HepG2 (cell line): Measurements from ENCODE around the gene SSNA1. TPM values are rescaled to one million over a fixed set of nuclear protein-coding genes. Genes with fewer than 3 reads are reported as not detected.
A peak's percentile ranks its signal among the peaks of the same experiment; 100 is the strongest.

Experiments
- ATAC-seq: fragments of 200-7000 bp; cut with Tn5 transposase; 3 replicates; pipeline ENCODE4 v1.9.1; 2020; ENCODE audit warnings: mild to moderate bottlenecking, moderate library complexity
- BruUV-seq: library from RNA; stranded (reverse); fragments of 400-500 nt; replicated peaks from 2 replicates; lab custom pipeline; 2021; lab: Mats Ljungman, UMichigan
- CTCF ChIA-PET: fragments of 300-600 bp; formaldehyde crosslinking; extraction: SDS; loops from one replicate; lab custom pipeline; 2021; ENCODE audit warnings: low total read pairs, inconsistent platforms, low intra/inter-chr PET ratio; lab: Yijun Ruan, JAX
- POLR2A ChIA-PET: fragments of 350-600 bp; sonication (Branson Sonifier 250); formaldehyde crosslinking; loops from one replicate; lab custom pipeline; 2020; ENCODE audit warnings: antibody characterized with exemption, inconsistent platforms; lab: Yijun Ruan, JAX
- DNase-seq: peaks from one replicate; pipeline ENCODE4 v3.0.0-alpha.2; 2015; ENCODE audit warnings: low spot score
- FAIRE-seq: peaks from 3 replicates; lab custom pipeline; 2011; peaks lifted over from hg19 to GRCh38; lab: Jason Lieb, UNC
- H2AFZ ChIP-seq: one replicate; pipeline ENCODE4 v1.6.1; 2011; ENCODE audit warnings: low read length, inconsistent platforms
- H3K27ac ChIP-seq: fragments of 300-600 bp; 3 replicates; pipeline ENCODE4 v1.8.0; 2011; ENCODE audit warnings: mixed run types, mild to moderate bottlenecking, mixed read lengths, low read length, inconsistent platforms; ENCODE audit not compliant: insufficient read depth; ENCODE audit errors: extremely low read length
- H3K27me3 ChIP-seq, 2 experiments: fragments of 200-600 bp in 1 of 2; 2 replicates in 1 of 2; 3 replicates in 1 of 2; pipeline versions ENCODE4 v1.6.0 to v1.8.0; 2011; ENCODE audit warnings: low read length in 2 of 2, mild to moderate bottlenecking in 2 of 2, moderate library complexity in 2 of 2, inconsistent platforms in 1 of 2; ENCODE audit not compliant: insufficient read depth in 2 of 2, control insufficient read depth in 1 of 2
- H3K36me3 ChIP-seq, 2 experiments: fragments of 200-600 bp in 1 of 2; replicated peaks in 1 of 2; 2 replicates in 1 of 2; 3 replicates in 1 of 2; pipeline versions ENCODE4 v1.5.1 to v1.8.0; 2011; ENCODE audit warnings: low read length in 2 of 2, inconsistent platforms in 1 of 2; ENCODE audit not compliant: insufficient read depth in 2 of 2, control insufficient read depth in 1 of 2
- H3K4me1 ChIP-seq: 2 replicates; pipeline ENCODE4 v1.5.1; 2012; ENCODE audit warnings: low read length, inconsistent platforms; ENCODE audit not compliant: insufficient read depth
- H3K4me2 ChIP-seq: 2 replicates; pipeline ENCODE4 v1.6.0; 2011; ENCODE audit warnings: low read depth, low read length, inconsistent platforms
- H3K4me3 ChIP-seq, 3 experiments: fragments of 200-600 bp in 1 of 3; sonication (generic), shearing (Covaris generic) in 1 of 3; replicated peaks in 1 of 3; 2 replicates each; pipeline ENCODE4 v1.5.1; 2011 to 2016; ENCODE audit warnings: low read length in 3 of 3, inconsistent platforms in 2 of 3, low read depth in 2 of 3, mild to moderate bottlenecking in 2 of 3, control low read depth in 1 of 3, mixed read lengths in 1 of 3; ENCODE audit not compliant: insufficient read depth in 1 of 3
- H3K79me2 ChIP-seq: one replicate; pipeline ENCODE4 v1.6.1; 2011; ENCODE audit warnings: low read length, inconsistent platforms; ENCODE audit not compliant: insufficient read depth
- H3K9ac ChIP-seq: 2 replicates; pipeline ENCODE4 v1.6.0; 2011; ENCODE audit warnings: mild to moderate bottlenecking, low read depth, low read length, inconsistent platforms; ENCODE audit not compliant: insufficient read depth
- H3K9me3 ChIP-seq: 2 replicates; pipeline ENCODE4 v1.5.1; 2012; ENCODE audit warnings: mild to moderate bottlenecking, low read length
- H4K20me1 ChIP-seq: 2 replicates; pipeline ENCODE4 v1.6.0; 2011; ENCODE audit warnings: inconsistent platforms, mild to moderate bottlenecking, low read length, moderate library complexity; ENCODE audit not compliant: insufficient read depth
- CREM ChIP-seq, 2 experiments: sonication (generic) in 1 of 2; formaldehyde crosslinking in 1 of 2; IDR thresholded peaks; 2 replicates each; pipeline versions ENCODE4 v1.4.0 to v1.6.1; 2016 to 2020; ENCODE audit warnings: antibody characterized with exemption in 1 of 2, mild to moderate bottlenecking in 1 of 2, missing genetic modification reagents in 1 of 2
- FOSL1 ChIP-seq: sonication (generic); formaldehyde crosslinking; IDR thresholded peaks from 2 replicates; pipeline ENCODE4 v1.9.0; 2021; ENCODE audit warnings: missing genetic modification reagents, borderline replicate concordance
- HNRNPLL ChIP-seq: fragments of 200-400 bp; formaldehyde crosslinking; IDR thresholded peaks from 2 replicates; pipeline ENCODE4 v1.6.1; 2017; ENCODE audit warnings: mild to moderate bottlenecking, low read depth, low read length; ENCODE audit not compliant: poor library complexity, severe bottlenecking
- NFYC ChIP-seq: IDR thresholded peaks from 2 replicates; pipeline ENCODE4 v1.6.1; 2016; ENCODE audit warnings: missing genetic modification reagents, missing compliant biosample characterization
- SETDB1 ChIP-seq: sonication (generic); formaldehyde crosslinking; IDR thresholded peaks from 2 replicates; pipeline ENCODE4 v1.5.1; 2020; ENCODE audit warnings: missing genetic modification reagents, mild to moderate bottlenecking, borderline replicate concordance
- ZBTB3 ChIP-seq: sonication (generic); formaldehyde crosslinking; IDR thresholded peaks from 2 replicates; pipeline ENCODE4 v1.4.0; 2020; ENCODE audit warnings: low read depth, mild to moderate bottlenecking, moderate library complexity, missing genetic modification reagents, borderline replicate concordance
- ZFP36L2 ChIP-seq: sonication (generic); formaldehyde crosslinking; IDR thresholded peaks from 2 replicates; pipeline ENCODE4 v1.4.0; 2020; ENCODE audit warnings: missing genetic modification reagents
- ZFP90 ChIP-seq: sonication (generic); formaldehyde crosslinking; IDR thresholded peaks from 2 replicates; pipeline ENCODE4 v1.8.0; 2022; ENCODE audit warnings: missing genetic modification reagents, mild to moderate bottlenecking, inconsistent platforms, borderline replicate concordance
- ZNF235 ChIP-seq: sonication (generic); formaldehyde crosslinking; IDR thresholded peaks from 2 replicates; pipeline ENCODE4 v1.8.1; 2023; ENCODE audit warnings: mild to moderate bottlenecking, missing genetic modification reagents, borderline replicate concordance
- ZNF326 ChIP-seq: sonication (generic); formaldehyde crosslinking; IDR thresholded peaks from 2 replicates; pipeline ENCODE4 v1.4.0; 2020; ENCODE audit warnings: missing genetic modification reagents, borderline replicate concordance
- ZNF468 ChIP-seq: sonication (generic); formaldehyde crosslinking; IDR thresholded peaks from 2 replicates; pipeline ENCODE4 v1.8.0; 2022; ENCODE audit warnings: mild to moderate bottlenecking, moderate library complexity, missing genetic modification reagents
- WGBS: methylation state at CpG from one replicate; pipeline ENCODE4 v1.1.6; 2017; ENCODE audit warnings: low lambda C conversion rate; 5-methylcytosine and 5-hydroxymethylcytosine counted together
- in situ Hi-C: cut with HindIII; loops from 2 replicates; pipeline ENCODE4 v1.10.0; 2017; ENCODE audit warnings: low pct_unique_long_range_greater_than_20kb; ENCODE audit not compliant: extremely low pct_ligation_motif_present
- intact Hi-C: fragments of 100-400 bp; cut with micrococcal nuclease; formaldehyde crosslinking; loops from one replicate; pipeline ENCODE4 v1.10.0; 2022; ENCODE audit not compliant: unreplicated experiment
- polyA plus RNA-seq, 8 experiments: library from polyadenylated mRNA; depleted of rRNA in 3 of 8; stranded (reverse) in 7 of 8; unstranded in 1 of 8; fragments of >200 nt; fragmentation: Illumina TruSeq in 4 of 8; extraction: Trizol in 4 of 8; gene quantifications; 2 replicates each; pipeline versions ENCODE4 v1.2.1 to v1.2.3, GENCODE V29; 2011 to 2016; ENCODE audit warnings: low read depth in 4 of 8, missing spikeins in 1 of 8, mixed read lengths in 1 of 8; ENCODE audit not compliant: insufficient read depth in 1 of 8
- total RNA-seq, 5 experiments: library from RNA; depleted of rRNA; stranded (reverse); fragments of >200 nt; fragmentation: Illumina TruSeq; extraction: Trizol; gene quantifications; 2 replicates each; pipeline ENCODE4 v1.2.3, GENCODE V29; 2016; ENCODE audit warnings: low read depth in 1 of 5
- TF ChIP-seq, protein P1 (sequence below): sonication (generic); formaldehyde crosslinking; IDR thresholded peaks from 2 replicates; pipeline ENCODE4 v1.4.0; 2020; ENCODE audit warnings: low read depth, missing genetic modification reagents
- TF ChIP-seq, protein P2 (sequence below): sonication (generic); formaldehyde crosslinking; IDR thresholded peaks from 2 replicates; pipeline ENCODE4 v1.9.0; 2021; ENCODE audit warnings: missing genetic modification reagents, borderline replicate concordance

Gene SSNA1
- total and polyA plus RNA-seq, 2 of the 13 experiments (the other 11 are each of a cell fraction or from before 2014, with no cell fraction given), result 35.9 to 49.4 TPM

DNA sequence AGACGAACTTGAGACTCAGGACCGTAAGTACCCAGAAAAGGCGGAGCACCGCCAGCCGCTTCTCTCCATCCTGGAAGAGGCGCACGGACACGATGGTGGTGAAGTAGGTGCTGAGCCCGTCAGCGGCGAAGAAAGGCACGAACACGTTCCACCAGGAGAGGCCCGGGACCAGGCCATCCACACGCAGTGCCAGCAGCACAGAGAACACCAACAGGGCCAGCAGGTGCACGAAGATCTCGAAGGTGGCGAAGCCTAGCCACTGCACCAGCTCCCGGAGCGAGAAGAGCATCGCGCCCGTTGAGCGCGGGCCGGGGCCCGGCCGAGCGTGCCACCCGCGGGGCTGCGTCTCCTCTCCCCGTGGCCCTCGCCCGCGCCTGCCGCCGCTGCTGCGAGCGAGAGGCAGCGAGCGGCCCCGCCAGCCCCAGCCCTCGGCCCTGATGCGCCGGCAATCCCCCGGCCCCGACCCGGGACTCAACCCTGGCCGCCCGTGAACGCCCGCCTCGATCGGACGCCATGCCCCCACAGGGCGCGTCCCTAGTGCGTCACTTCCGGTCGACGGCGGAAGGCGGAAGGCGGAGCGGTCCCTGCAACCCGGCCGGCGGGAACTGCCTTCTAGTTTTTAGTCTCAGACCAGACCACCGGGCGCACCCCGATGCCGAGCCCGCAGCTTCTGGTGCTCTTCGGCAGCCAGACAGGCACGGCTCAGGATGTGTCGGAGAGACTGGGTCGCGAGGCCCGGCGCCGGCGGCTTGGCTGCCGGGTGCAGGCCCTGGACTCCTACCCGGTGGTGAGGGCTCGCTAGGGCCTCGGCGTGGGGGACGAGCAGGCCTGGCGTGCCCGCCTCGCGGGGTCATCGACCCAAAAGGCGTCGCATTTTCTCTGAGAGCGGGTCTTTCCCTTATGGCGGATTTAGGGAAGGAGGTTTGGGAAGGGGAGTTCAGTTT, 16.9 kb downstream of the SSNA1 start, which contains the start of the genes NDOR1 and TMEM203 (continued):
- TF ChIP-seq, protein P1, sequence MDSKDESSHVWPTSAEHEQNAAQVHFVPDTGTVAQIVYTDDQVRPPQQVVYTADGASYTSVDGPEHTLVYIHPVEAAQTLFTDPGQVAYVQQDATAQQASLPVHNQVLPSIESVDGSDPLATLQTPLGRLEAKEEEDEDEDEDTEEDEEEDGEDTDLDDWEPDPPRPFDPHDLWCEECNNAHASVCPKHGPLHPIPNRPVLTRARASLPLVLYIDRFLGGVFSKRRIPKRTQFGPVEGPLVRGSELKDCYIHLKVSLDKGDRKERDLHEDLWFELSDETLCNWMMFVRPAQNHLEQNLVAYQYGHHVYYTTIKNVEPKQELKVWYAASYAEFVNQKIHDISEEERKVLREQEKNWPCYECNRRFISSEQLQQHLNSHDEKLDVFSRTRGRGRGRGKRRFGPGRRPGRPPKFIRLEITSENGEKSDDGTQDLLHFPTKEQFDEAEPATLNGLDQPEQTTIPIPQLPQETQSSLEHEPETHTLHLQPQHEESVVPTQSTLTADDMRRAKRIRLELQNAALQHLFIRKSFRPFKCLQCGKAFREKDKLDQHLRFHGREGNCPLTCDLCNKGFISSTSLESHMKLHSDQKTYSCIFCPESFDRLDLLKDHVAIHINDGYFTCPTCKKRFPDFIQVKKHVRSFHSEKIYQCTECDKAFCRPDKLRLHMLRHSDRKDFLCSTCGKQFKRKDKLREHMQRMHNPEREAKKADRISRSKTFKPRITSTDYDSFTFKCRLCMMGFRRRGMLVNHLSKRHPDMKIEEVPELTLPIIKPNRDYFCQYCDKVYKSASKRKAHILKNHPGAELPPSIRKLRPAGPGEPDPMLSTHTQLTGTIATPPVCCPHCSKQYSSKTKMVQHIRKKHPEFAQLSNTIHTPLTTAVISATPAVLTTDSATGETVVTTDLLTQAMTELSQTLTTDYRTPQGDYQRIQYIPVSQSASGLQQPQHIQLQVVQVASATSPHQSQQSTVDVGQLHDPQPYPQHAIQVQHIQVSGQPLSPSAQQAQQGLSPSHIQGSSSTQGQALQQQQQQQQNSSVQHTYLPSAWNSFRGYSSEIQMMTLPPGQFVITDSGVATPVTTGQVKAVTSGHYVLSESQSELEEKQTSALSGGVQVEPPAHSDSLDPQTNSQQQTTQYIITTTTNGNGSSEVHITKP, result no peak

DNA sequence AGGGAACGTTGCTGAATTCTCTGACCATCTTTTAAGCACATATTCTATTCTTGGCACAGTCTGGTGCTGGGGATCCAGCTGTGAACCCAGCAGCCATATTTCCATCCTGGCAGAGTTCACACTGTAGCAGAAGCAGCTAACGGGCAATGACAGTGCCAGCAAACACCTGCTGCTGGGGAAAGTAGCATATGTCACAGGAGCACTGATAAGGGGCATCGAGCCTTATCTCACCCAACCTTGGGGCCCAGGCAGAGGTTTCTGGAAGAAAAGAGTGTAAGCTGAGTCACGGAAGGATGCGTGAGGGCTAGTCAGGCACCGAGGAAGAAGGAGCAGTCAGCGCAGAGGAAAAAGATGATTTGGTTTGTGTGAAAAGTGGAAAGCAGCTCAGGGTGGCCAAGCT, 18.1 kb downstream of the SSNA1 start:
- DNase-seq (no peak), FAIRE-seq (no peak), ATAC-seq (no peak)
- no peak overlapping the region for H2AFZ ChIP-seq
- no TSS peak for BruUV-seq
- H3K9me3 ChIP-seq, result no peaks in the 10 kb centered on the region
- H3K4me2 ChIP-seq, result peak overlapping the region; percentile 95
- ChIA-PET CTCF (no interaction called here), POLR2A (interaction anchor here (1.8 to 8.8 kb wide), 2 partner anchors 15 to 17 kb away, joined by 5 to 225 read pairs; partner anchors contain the start of genes CYSRT1, RNF208 and RNF224)
- H3K27ac ChIP-seq, result no peak overlapping the region
- H3K36me3 ChIP-seq, result no peaks in the 10 kb centered on the region; a peak in 1 of 5 replicates
- peaks cover 36% of the 10 kb centered on the region for H3K79me2 ChIP-seq
- 75% methylated on average over 7 of the region's 7 CpGs for WGBS
- peaks cover 44% of the 10 kb centered on the region for H3K4me1 ChIP-seq
- peak overlapping the region; percentile 88 for H3K9ac ChIP-seq
- H4K20me1 ChIP-seq, result 0 out of 2 replicates have a peak, but pooled peaks cover 4% of the 10 kb centered on the region
- H3K4me3 ChIP-seq, result peak overlapping the region; percentile 90 to 93 (median 92); a peak in 5 of 6 replicates
- intact Hi-C loops (no loop called here), in situ Hi-C loops (no loop called here)
- H3K27me3 ChIP-seq, result no peaks in the 10 kb centered on the region; a peak in 1 of 5 replicates
- no peak for TF ChIP-seq ZNF235 (CRISPR knock-in tag)
- TF ChIP-seq, protein P2, sequence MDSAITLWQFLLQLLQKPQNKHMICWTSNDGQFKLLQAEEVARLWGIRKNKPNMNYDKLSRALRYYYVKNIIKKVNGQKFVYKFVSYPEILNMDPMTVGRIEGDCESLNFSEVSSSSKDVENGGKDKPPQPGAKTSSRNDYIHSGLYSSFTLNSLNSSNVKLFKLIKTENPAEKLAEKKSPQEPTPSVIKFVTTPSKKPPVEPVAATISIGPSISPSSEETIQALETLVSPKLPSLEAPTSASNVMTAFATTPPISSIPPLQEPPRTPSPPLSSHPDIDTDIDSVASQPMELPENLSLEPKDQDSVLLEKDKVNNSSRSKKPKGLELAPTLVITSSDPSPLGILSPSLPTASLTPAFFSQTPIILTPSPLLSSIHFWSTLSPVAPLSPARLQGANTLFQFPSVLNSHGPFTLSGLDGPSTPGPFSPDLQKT (CRISPR knock-in tag), result no peak
- no peak for TF ChIP-seq ZNF326 (CRISPR knock-in tag)
- no peak for TF ChIP-seq HNRNPLL
- TF ChIP-seq ZNF468 (CRISPR knock-in tag), result no peak
- TF ChIP-seq ZBTB3 (CRISPR knock-in tag), result no peak
- TF ChIP-seq CREM (IDR thresholded peaks at IDR 0.05), result no peak
- no peak for TF ChIP-seq CREM (CRISPR knock-in tag; IDR thresholded peaks at IDR 0.05)
- no peak for TF ChIP-seq ZFP90 (CRISPR knock-in tag)
- TF ChIP-seq FOSL1 (CRISPR knock-in tag), result no peak
- no peak for TF ChIP-seq NFYC (CRISPR knock-in tag)
- no peak for TF ChIP-seq ZFP36L2 (CRISPR knock-in tag)
- no peak for TF ChIP-seq SETDB1
- TF ChIP-seq, all 625 proteins: peak for 0
